GM10266 (cell line): ENCODE results near the gene ACER1.
"Not testable (repeated sequence)": the region's sequence is repeated elsewhere in the genome, so short reads cannot be mapped to it uniquely, and the experiment has no call there.

ENCODE experiments used
- DNase-seq: peaks from one replicate; pipeline ENCODE4 v3.0.0; 2012; ENCODE audit errors: extremely low spot score
- CTCF ChIP-seq: IDR thresholded peaks from 2 replicates; pipeline ENCODE4 v1.5.1; 2012; ENCODE audit warnings: mild to moderate bottlenecking, low read depth; ENCODE audit not compliant: control insufficient read depth, insufficient read depth; ENCODE audit errors: missing control alignments

The ACER1 gene

GRCh38 chr19:6326815-6327214, 6.6 kb downstream of the ACER1 start:
- no peak for TF ChIP-seq CTCF
- no peak for DNase-seq

GRCh38 chr19:6325614-6326013, 7.8 kb downstream of the ACER1 start:
- DNase-seq = no peak

GRCh38 chr19:6324757-6325156, 8.7 kb downstream of the ACER1 start:
- no peak for TF ChIP-seq CTCF
- DNase-seq = no peak

More at GRCh38 chr19:6325614-6326013, 7.8 kb downstream of the ACER1 start:
- no peak for TF ChIP-seq CTCF

- DNase-seq = no peak
- TF ChIP-seq CTCF = no peak
Measured at GRCh38 chr19:6322284-6322683, 11.1 kb downstream of the ACER1 start.

- no peak for TF ChIP-seq CTCF
- no peak for DNase-seq
Measured at GRCh38 chr19:6319376-6319775, 14.0 kb downstream of the ACER1 start.

- no peak for TF ChIP-seq CTCF
- DNase-seq = no peak
Measured at GRCh38 chr19:6318772-6319171, 14.6 kb downstream of the ACER1 start.

GRCh38 chr19:6315646-6316045, 17.8 kb downstream of the ACER1 start:
- DNase-seq = not testable (repeated sequence)

GRCh38 chr19:6313398-6313969, 19.9 kb downstream of the ACER1 start:
- TF ChIP-seq CTCF = no peak
- DNase-seq = no peak
